Mammary epithelial cell (primary cell): ENCODE results near the gene CCDC69.

ENCODE experiments used
- CTCF ChIP-seq, 2 donors: IDR thresholded peaks in 1 of 2; conservative IDR thresholded peaks in 1 of 2; 2 replicates each; pipeline ENCODE4 v1.5.1; 2011 to 2012; ENCODE audit warnings: inconsistent platforms in 2 of 2, low read length in 2 of 2, mild to moderate bottlenecking in 2 of 2, control low read depth in 1 of 2, low read depth in 1 of 2; ENCODE audit not compliant: insufficient read depth in 1 of 2; ENCODE audit errors: extremely low read depth in 1 of 2
- EZH2 ChIP-seq: IDR thresholded peaks from 2 replicates; pipeline ENCODE4 v1.6.1; 2012; ENCODE audit warnings: low read length, inconsistent platforms, borderline replicate concordance

- no peak for TF ChIP-seq CTCF (conservative IDR thresholded peaks at IDR 0.05 in 1 of 2, IDR thresholded peaks at IDR 0.05 in 1 of 2; ENCODE audit: extremely low read depth in 1 of 2, insufficient read depth in 1 of 2, low read depth in 1 of 2, low read length in 2 of 2)
- no peak for TF ChIP-seq EZH2
Observed at GRCh38 chr5:151182976-151183375, 40.9 kb downstream of the CCDC69 start.
